IPS-15b (cell line): Measurements from ENCODE around the gene PANK4.

ENCODE experiments used
- H3K27me3 ChIP-seq: one replicate; pipeline ENCODE4 v1.6.1; 2013; ENCODE audit warnings: low read length; ENCODE audit not compliant: control insufficient read depth, insufficient read depth
- H3K36me3 ChIP-seq: one replicate; pipeline ENCODE4 v1.6.1; 2013; ENCODE audit warnings: low read length; ENCODE audit not compliant: control insufficient read depth, insufficient read depth
- H3K4me1 ChIP-seq: one replicate; pipeline ENCODE4 v1.6.1; 2013; ENCODE audit warnings: mild to moderate bottlenecking, low read length; ENCODE audit not compliant: control insufficient read depth, insufficient read depth
- H3K4me3 ChIP-seq: one replicate; pipeline ENCODE4 v1.5.1; 2013; ENCODE audit warnings: low read depth, low read length
- H3K9ac ChIP-seq: one replicate; pipeline ENCODE4 v1.6.1; 2013; ENCODE audit warnings: low read depth, mild to moderate bottlenecking, low read length
- H3K9me3 ChIP-seq: one replicate; pipeline ENCODE4 v1.6.1; 2013; ENCODE audit warnings: mild to moderate bottlenecking, low read length; ENCODE audit not compliant: control insufficient read depth, insufficient read depth

Gene PANK4

GRCh38 chr1:2564815-2565374, 38.5 kb upstream of the PANK4 start:
- no peaks in the 10 kb centered on the region for H3K36me3 ChIP-seq
- no peak overlapping the region for H3K9ac ChIP-seq
- H3K27me3 ChIP-seq = no peaks in the 10 kb centered on the region
- no peaks in the 10 kb centered on the region for H3K4me1 ChIP-seq
- H3K9me3 ChIP-seq = no peaks in the 10 kb centered on the region
- no peak overlapping the region for H3K4me3 ChIP-seq

GRCh38 chr1:2564006-2564814, 37.8 kb upstream of the PANK4 start:
- H3K27me3 ChIP-seq = no peaks in the 10 kb centered on the region
- H3K4me1 ChIP-seq = no peaks in the 10 kb centered on the region
- no peaks in the 10 kb centered on the region for H3K9me3 ChIP-seq
- H3K36me3 ChIP-seq = no peaks in the 10 kb centered on the region
- no peak overlapping the region for H3K4me3 ChIP-seq
- H3K9ac ChIP-seq = no peak overlapping the region

GRCh38 chr1:2563205-2563604, 36.8 kb upstream of the PANK4 start:
- H3K36me3 ChIP-seq = no peaks in the 10 kb centered on the region
- no peaks in the 10 kb centered on the region for H3K27me3 ChIP-seq
- no peaks in the 10 kb centered on the region for H3K4me1 ChIP-seq
- no peaks in the 10 kb centered on the region for H3K9me3 ChIP-seq
- no peak overlapping the region for H3K4me3 ChIP-seq
- no peak overlapping the region for H3K9ac ChIP-seq

- H3K4me1 ChIP-seq = no peaks in the 10 kb centered on the region
- H3K9ac ChIP-seq = no peak overlapping the region
- no peak overlapping the region for H3K4me3 ChIP-seq
- no peaks in the 10 kb centered on the region for H3K27me3 ChIP-seq
- no peaks in the 10 kb centered on the region for H3K36me3 ChIP-seq
- no peaks in the 10 kb centered on the region for H3K9me3 ChIP-seq
These were observed 35.8 kb upstream of the PANK4 start for GRCh38 chr1:2561898-2562895.

GRCh38 chr1:2561446-2561845, 35.0 kb upstream of the PANK4 start:
- Histone ChIP-seq H3K36me3 (no peaks in the 10 kb centered on the region), H3K4me3 (no peak overlapping the region), H3K9ac (no peak overlapping the region), H3K4me1 (no peaks in the 10 kb centered on the region), H3K27me3 (no peaks in the 10 kb centered on the region), H3K9me3 (no peaks in the 10 kb centered on the region)

- no peaks in the 10 kb centered on the region for H3K9me3 ChIP-seq
- H3K4me1 ChIP-seq = no peaks in the 10 kb centered on the region
- no peaks in the 10 kb centered on the region for H3K36me3 ChIP-seq
- no peaks in the 10 kb centered on the region for H3K27me3 ChIP-seq
- no peak overlapping the region for H3K9ac ChIP-seq
- H3K4me3 ChIP-seq = no peak overlapping the region
These were observed 34.1 kb upstream of the PANK4 start for GRCh38 chr1:2560299-2561073.

GRCh38 chr1:2559509-2560298, 33.3 kb upstream of the PANK4 start:
- H3K9me3 ChIP-seq = no peaks in the 10 kb centered on the region
- no peaks in the 10 kb centered on the region for H3K27me3 ChIP-seq
- H3K4me3 ChIP-seq = no peak overlapping the region
- H3K4me1 ChIP-seq = no peaks in the 10 kb centered on the region
- no peaks in the 10 kb centered on the region for H3K36me3 ChIP-seq
- no peak overlapping the region for H3K9ac ChIP-seq

GRCh38 chr1:2558861-2559260, 32.5 kb upstream of the PANK4 start:
- no peaks in the 10 kb centered on the region for H3K36me3 ChIP-seq
- H3K9ac ChIP-seq = no peak overlapping the region
- H3K4me3 ChIP-seq = no peak overlapping the region
- H3K4me1 ChIP-seq = no peaks in the 10 kb centered on the region
- H3K9me3 ChIP-seq = no peaks in the 10 kb centered on the region
- H3K27me3 ChIP-seq = no peaks in the 10 kb centered on the region

- Histone ChIP-seq H3K4me3 (no peak overlapping the region), H3K36me3 (no peaks in the 10 kb centered on the region), H3K27me3 (no peaks in the 10 kb centered on the region), H3K9me3 (no peaks in the 10 kb centered on the region), H3K4me1 (no peaks in the 10 kb centered on the region), H3K9ac (no peak overlapping the region)
These were observed 32.0 kb upstream of the PANK4 start for GRCh38 chr1:2558420-2558819.

- Histone ChIP-seq H3K9me3 (no peaks in the 10 kb centered on the region), H3K9ac (no peak overlapping the region), H3K36me3 (no peaks in the 10 kb centered on the region), H3K27me3 (no peaks in the 10 kb centered on the region), H3K4me1 (no peaks in the 10 kb centered on the region), H3K4me3 (no peak overlapping the region)
These were observed 31.3 kb upstream of the PANK4 start for GRCh38 chr1:2557482-2558400.
